Umbilical cord (tissue), 2 donors: ENCODE results near the gene IGFL1. TPM values are rescaled to one million over a fixed set of nuclear protein-coding genes. Genes with fewer than 3 reads are reported as not detected.
"Not testable (repeated sequence)": the region's sequence is repeated elsewhere in the genome, so short reads cannot be mapped to it uniquely, and the experiment has no call there.

Experiments used
- DNase-seq: peaks from one replicate; pipeline ENCODE4 v3.0.0-alpha.2; 2015; ENCODE audit warnings: low spot score
- total RNA-seq: library from RNA; depleted of rRNA; stranded (reverse); fragments of >200 nt; gene quantifications from one replicate; pipeline ENCODE4 v1.2.3, GENCODE V29; 2014; ENCODE audit warnings: low replicate concordance; ENCODE audit not compliant: insufficient read depth

The IGFL1 gene
- total RNA-seq, 1 donor from 2014 or later = not detected

DNA sequence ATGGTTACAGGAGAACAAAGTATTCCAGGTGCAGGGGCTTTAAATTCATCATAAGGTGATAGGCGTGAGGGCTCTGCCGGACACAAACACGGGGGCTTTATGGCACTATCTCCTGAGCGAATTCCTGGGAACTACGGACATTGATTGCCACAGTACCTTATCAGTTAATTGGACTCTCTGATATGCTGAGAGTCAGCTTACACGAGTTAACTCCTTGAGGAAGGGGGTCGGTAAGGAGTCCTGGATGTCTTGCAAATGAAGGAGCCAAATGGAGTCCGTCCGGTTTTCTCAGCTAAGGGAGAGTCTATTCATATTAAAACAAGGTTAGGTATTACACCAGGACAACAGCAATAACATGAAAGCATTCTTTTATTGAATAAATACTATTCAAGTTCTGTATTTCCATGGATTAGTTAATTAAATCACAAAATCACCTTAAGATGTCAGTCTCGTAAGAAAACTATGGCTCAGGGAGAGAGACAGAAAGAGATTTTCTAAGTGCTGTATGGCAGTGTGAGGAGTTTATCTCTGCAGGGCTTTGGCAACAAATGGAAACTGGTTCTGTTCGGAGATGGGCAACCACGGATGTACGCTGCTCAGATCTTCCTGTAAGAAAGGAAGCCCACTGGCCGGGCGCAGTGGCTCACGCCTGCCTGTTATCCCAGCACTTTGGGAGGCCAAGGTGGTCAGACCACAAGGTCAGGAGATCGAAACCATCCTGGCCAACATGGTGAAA lies 41.1 kb downstream of the IGFL1 start:
- DNase-seq = no peak

DNA sequence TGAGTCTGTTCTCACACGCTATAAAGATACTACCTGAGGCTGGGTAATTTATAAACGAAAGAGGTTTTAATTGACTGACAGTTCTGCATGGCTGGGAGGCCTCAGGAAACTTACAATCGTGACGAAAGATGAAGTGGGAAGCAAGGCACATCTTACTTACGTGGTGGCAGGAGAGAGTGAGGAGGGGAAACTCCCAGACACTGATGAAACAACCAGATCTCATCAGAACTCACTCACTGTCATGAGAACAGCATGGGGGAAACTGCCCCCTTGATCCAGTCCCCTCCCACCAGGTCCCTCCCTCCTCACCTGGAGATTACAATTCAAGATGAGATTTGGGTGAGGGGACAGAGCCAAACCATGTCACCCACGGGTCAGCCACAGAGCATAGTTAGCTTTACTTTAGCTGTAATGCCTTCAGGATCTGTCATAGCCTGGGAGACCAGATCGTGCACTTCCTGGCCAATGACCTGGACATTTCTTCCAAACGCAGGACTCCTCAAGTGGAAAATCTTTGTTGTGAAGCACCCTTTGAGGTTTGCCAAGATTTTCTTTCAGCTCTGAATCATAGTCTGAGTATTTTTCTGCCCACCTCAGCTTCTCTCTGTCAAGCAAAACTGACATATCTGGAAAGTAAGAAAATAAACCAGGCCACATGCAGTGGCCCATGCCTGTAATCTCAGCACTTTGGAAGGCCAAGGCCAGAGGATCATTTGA lies 42.1 kb downstream of the IGFL1 start:
- DNase-seq = peak; percentile 47

DNA sequence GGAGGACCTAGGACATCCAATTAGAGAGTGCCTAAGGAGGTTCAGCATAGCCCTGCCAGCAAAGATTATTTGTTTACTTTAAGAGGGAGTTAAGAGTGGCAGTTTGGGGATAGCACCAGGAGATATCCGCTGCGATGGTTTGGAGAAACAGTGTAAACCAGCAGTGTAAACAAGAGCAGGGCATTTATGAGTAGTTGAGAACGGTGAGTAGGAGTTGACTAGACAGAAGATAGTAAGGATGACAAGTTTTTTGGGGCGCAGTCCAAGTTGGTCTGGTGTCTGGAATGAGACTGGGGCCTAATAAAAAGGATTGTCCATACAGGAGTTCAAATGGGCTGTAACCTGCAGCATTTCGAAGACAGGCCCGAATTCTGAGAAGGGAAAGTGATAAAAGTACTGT lies 44.4 kb downstream of the IGFL1 start:
- not testable (repeated sequence) for DNase-seq

DNA sequence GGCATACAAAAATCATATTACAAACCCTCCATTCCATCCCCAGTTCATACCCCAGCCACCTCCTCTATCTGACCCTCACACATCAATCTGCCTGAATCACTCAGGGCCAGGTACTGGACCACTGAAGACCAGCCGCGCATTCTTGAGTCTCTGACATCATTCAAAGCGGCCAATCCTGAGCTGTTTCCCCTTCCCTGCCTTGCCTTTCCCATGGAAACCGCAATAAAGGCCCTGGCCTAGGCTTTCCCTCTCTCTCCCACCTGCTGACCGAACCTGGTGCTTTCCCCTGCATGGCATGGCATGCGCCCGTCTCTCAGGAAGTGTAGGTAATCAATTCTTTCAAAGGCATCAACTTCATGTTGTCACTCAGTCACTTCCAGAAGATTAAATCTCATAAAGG lies 49.6 kb downstream of the IGFL1 start:
- DNase-seq = no peak

Other genes with a start within 250 kb of the IGFL1 start
- 5.8 TPM for gene CCDC61, start 234.3 kb upstream of the IGFL1 start, total RNA-seq
- gene PGLYRP1, start 206.7 kb upstream of the IGFL1 start, total RNA-seq = not detected
- gene IGFL4, start 188.7 kb upstream of the IGFL1 start, total RNA-seq = 3.4 TPM
- gene IGFL3, start 105.1 kb upstream of the IGFL1 start, total RNA-seq = not detected
- 35.6 TPM for gene IGFL2, start 81.5 kb upstream of the IGFL1 start, total RNA-seq
- gene HIF3A, start 67.3 kb downstream of the IGFL1 start, total RNA-seq = 66.4 TPM
- 33.9 TPM for gene PPP5C, start 117.3 kb downstream of the IGFL1 start, total RNA-seq
- 61.2 TPM for gene CCDC8, start 183.8 kb downstream of the IGFL1 start, total RNA-seq
- not detected for gene PNMA8C, start 199.2 kb downstream of the IGFL1 start, total RNA-seq
- 10.4 TPM for gene PNMA8A, start 241.8 kb downstream of the IGFL1 start, total RNA-seq